Germinal center (tissue), 1 donor: ENCODE measurements around the gene TNFRSF1A.

Source experiments
- DNase-seq: peaks from one replicate; pipeline ENCODE4 v3.0.0; 2012; ENCODE audit warnings: mixed read lengths, low spot score

TNFRSF1A gene

DNA sequence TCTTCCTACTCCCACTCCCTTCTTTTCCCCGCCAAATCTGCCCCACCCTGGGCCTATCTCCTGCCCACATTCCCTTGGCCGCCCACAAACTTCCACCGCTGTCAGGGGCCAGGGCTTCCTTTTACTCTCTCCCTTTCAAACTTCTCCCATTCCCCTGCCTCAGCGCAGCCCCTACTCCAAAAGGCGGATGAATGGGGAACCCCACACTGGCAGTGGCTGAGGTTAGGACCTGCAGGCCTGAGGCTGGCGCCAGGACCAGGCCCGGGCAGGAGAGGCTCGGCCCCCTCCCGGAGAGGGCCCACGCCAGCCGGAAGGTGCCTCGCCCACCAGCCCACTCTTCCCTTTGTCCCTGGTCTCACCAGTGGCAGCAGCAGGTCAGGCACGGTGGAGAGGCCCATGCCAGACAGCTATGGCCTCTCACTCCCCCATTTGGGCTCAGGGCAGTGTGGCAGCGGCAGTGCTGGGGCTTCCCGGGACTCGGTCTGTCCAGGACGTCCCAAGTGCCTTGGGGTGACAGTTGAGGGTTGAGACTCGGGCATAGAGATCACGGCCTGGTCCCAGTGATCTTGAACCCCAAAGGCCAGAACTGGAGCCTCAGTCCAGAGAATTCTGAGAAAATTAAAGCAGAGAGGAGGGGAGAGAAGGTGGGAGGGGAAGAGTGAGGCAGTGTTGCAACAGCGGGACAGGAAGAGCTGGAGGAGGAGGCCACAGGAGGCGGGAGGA, at the start of gene TNFRSF1A:
TSS of gene TNFRSF1A (minus strand) at position 660 of the 723 bp plus-strand sequence. CDS start at position 398, 262 bp downstream.
- DNase-seq, result no peak

DNA sequence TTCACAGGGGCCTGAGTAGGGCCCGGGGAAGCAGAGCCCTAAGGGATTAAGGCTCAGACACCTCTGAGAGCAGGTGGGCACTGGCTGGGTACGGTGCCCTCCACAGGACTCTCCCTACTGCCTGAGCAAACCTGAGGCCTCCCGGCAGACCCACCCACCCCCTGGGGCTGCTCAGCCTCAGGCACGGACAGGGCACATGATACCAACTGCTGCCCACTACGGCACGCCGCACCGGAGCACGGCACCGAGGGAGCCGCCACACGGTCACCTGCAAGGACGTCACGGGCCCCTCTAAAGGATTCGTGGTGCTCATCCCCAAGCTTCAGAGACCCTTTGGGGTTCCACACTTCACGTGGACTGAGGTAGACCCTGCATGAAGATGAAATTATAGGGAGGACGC, 49.1 kb upstream of the TNFRSF1A start:
- no peak for DNase-seq

DNA sequence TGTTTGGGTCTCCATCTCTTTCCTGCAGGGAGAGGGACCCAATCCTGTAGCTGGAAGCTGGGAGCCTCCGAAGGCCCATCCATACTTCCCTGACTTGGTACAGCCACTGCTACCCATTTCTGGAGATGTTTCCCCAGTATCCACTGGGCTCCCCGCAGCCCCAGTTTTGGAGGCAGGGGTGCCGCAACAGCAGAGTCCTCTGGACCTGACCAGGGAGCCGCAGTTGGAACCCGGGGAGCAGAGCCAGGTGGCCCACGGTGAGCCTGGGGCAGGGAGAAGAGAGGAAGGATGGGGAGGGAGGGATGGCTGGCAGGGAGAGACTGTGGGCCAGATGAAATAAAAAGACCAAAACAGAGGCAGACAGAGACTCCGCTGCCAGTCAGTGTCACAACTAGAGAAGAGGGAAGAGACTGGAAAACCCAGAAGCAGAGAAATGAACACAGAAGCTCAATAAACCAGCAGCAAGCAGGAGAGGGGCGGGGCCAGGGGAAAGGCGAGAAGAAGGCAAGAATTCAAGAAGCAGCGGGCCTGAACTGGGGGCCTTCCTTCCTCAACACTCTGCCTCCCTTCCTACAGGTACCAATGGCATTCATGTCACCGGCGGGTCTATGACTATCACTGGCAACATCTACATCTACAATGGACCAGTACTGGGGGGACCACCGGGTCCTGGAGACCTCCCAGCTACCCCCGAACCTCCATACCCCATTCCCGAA, 48.4 kb upstream of the TNFRSF1A start:
- DNase-seq, result no peak

DNA sequence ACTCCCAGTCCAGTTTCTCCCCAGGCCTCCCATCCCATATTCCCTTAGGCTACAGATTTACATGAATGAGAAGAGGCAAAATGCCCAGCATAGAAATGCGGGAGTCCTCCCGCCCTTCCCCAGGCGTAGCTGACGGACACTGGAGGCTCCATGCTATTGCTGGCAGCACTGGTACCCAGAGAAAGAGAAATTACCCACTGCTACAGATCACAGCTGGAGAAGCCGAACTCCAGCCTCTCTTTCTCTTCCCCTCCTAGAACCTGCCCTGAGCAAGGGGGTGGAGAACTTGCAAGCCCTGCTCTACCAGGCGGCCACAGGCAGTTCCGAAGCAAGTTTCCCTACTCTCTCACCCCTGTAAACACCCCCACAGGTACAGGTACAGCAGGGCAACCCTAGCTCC, 45.7 kb upstream of the TNFRSF1A start:
- DNase-seq, result no peak

DNA sequence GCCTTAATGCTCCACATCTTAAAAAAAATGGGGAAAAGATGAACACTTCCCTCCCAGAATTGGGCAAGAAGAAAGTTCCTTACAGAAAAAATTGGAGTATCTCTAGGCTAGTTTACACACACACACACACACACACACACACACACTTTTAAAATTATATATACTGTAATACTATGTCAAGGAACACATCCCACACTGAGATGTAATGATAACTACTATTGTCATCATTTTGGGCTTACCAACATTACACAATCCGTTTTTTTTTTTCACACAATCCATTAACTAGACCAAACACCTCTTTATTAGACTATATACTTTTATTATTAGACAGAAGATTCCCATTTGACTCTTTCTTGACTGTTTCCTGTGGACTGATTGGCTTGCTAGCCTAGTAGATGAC, 44.6 kb upstream of the TNFRSF1A start:
- no peak for DNase-seq

DNA sequence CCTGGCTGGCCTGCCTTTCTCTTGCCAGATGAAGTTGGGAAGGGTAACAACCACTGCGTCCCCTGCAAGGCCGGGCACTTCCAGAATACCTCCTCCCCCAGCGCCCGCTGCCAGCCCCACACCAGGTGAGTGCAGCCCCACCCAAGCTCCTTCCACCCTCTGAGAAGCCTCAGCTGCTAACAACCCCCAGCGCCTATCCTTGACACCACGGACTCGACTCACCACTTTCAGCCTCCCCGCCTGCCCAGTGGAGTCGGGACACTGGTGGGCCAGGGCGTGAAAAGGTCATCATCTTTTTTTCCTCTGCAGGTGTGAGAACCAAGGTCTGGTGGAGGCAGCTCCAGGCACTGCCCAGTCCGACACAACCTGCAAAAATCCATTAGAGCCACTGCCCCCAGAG, 44.2 kb upstream of the TNFRSF1A start:
- no peak for DNase-seq

DNA sequence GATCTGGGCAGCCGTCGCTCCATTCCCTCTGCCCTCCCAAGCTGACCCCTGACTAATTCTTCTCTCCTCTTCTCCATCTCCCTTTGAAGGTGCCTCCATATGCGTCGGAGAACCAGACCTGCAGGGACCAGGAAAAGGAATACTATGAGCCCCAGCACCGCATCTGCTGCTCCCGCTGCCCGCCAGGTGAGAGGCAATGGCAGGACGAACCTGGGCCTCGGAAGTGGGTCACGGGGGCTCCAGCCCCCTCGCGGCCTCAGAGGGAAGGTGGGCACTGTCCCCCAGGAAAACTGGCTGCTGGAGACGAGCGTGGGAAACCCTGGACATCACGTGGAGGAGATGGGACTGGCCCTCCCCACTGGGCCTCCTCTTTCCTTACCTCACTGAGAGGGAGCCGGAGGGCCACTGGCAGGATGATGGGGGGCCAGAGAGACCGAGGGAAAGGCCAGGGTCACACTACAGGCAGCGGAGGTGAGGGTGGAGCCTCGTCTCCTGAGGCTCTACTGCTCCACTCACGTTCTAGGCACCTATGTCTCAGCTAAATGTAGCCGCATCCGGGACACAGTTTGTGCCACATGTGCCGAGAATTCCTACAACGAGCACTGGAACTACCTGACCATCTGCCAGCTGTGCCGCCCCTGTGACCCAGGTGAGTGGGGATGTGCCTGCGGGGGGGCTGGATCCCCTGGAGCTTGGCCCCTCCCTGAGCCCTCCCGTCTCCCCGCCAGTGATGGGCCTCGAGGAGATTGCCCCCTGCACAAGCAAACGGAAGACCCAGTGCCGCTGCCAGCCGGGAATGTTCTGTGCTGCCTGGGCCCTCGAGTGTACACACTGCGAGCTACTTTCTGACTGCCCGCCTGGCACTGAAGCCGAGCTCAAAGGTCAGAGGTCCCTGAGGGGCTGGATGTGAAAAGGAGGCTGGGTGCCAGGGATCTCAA, 42.9 kb upstream of the TNFRSF1A start:
- DNase-seq, result no peak

DNA sequence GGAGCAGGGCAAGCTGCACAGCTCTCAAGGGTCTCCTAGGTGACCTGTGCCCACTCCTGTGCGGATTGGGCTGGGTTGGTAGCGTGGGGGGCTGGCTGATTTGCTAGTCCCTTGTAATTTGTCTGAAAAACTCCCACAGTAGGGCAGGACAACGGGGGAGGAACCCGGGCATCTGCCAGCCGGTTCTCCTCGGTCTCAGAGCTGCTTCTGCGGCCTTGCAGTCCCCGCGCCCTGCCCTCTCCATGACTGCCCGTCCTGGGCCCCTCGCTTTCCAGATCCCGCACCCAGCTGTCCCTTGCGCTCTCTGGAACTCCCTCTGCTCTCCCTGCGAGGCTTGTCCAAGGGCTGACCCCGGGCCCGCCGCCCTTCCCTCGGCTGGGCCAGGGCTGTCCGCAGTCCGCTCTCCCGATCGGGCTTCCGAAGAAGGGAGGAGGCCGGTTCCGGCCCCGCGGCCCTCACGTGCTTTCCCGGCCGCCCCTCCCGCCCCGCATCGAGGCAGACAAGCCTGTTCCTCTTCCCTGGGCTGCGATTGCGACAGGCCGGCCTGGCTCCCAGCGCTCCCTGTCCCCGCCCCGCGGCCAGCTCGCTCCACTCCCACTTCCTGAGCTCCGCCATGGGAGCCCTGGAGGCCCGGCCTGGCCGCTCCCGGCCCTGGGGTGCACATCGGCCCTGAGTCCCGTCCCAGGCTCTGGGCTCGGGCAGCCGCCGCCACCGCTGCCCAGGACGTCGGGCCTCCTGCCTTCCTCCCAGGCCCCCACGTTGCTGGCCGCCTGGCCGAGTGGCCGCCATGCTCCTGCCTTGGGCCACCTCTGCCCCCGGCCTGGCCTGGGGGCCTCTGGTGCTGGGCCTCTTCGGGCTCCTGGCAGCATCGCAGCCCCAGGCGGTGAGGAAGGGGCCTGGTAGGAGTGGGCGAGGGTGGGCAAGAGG, 42.0 kb upstream of the TNFRSF1A start, which contains the start of gene LTBR:
TSS of gene LTBR (plus strand) at position 591 of the 927 bp plus-strand sequence. CDS start at position 788, 197 bp downstream.
- DNase-seq, result no peak

DNA sequence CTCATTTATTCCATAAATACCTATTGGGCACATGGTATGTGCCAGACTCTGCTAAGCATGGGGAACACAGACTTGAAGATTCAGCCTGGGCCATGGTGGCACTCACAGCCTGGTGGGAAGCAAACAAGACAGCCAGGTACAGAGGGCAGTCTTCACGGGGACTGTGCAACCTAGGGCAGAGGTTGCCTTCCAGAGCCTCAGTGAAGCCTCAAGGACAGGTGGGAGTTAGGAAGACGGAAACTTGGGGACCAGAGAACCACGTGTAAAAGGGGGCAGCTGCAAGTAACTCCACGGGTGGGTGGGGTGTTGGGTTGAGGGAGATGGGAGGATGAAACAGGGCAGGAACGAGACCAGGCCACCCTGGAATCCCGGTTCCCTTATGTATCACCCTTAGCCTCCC, 41.1 kb upstream of the TNFRSF1A start:
- DNase-seq, result no peak

DNA sequence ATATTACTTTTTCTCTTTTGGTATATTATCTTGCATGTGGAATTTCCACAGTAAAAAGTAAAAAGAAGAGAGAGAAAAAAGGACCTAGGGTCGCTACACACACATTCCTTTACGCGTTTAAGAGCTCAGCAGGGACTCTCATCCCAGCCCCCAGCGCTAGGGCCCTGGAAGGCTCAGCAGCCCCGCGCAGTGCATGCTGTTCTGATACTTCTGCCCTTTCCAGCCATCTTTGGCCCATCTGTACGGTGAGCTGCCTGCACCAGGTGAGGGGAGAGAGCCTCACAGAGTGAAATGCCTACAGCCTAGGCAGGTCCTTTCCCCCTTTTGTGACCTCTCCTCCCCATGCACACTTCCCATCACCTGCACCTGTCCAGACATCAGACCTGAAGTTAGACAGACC, 40.5 kb upstream of the TNFRSF1A start:
- DNase-seq, result no peak

DNA sequence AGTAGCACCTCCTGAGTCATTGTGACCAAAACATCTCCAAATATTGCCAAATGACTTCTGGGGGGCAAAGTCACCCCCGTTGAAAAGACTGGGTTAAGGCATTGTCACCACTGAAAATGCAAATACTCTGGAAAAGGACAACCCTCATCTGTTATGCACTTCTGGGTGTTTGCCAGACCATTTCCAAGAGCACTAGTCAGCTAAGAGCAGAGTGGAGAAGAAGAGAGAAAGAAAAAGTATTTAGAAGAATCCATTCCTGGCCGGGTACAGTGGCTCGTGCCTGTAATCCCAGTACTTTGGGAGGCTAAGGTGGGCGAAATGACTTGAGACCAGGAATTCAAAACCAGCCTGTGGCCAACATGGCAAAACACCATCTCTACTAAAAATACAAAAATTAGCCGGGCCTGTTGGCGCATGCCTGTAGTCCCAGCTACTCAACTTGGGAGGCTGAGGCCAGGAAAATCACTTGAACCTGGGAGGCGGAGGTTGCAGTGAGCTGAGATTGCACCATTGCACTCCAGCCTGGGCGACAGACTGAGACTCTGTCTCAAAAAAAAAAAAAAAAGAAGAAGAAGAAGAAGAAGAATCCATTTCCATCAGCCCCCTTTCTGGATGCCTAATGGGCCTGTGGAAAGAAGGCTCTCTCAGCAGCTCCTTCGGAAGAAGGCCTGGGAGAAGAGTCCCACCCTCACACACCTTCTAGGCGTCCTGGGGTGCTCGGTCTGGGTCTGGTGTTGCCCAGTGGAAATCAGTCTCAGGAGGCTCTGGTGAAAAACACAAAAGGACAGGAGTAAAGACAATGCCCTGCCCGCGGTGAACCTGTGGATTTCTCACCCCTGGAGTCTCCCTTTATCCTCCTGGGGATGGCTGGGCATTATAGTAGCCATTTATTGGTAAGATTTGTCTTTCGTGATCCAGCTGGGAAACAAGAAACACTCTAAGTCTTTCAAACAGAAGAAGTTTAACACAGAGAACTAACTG, 38.6 kb upstream of the TNFRSF1A start:
- no peak for DNase-seq

DNA sequence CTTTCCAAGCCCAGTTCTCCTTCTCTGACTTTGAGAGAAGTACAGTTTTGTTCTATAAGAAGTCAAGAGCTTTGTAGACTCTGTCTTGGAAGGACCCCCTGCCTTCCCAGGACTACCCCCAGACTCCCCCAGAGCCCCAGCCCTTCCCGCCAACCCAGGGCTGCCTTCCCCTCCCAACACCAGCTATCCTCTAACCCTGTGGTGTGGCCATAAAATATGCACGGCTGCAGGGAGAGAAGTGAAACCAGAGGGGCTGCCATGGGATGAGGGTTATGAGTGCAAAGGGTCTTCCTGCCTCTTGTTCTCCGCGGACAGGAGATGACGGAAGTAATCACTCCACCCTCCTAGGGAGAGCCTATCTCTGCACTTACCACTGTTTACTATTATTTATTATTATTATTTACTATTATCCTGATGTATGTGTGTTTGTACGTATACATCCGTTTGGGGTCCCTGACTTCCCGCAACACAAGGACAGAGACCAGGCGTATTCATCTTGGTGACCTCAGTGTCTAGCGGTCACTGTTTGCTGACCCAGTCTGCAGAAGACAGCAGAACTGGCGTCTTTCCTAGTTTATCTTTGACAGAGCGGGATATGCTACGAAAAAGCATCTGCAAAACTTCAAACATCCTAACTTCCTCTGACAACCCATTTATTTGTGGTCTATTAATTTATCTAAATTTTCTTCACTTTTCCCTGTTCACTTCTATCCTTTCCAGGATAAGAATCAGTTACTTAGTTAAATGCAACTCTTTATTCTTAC, 37.0 kb upstream of the TNFRSF1A start:
- DNase-seq, result no peak

DNA sequence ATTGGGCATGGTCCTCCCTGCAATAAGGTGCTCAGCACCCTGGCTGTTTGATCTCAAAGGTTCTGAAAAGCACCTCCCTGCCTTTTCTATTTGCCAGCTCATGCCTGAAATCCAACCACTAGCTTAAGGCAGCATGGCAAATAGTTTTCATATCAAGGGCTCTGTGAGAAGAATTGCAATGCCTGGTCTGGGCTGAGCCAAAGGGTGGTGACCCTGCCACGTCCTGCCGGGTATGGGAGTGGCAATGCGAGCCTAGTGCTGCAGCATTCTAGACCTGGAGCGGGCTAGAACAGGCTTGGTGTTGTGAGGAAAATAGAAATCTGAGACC, 35.8 kb upstream of the TNFRSF1A start:
- DNase-seq, result no peak

DNA sequence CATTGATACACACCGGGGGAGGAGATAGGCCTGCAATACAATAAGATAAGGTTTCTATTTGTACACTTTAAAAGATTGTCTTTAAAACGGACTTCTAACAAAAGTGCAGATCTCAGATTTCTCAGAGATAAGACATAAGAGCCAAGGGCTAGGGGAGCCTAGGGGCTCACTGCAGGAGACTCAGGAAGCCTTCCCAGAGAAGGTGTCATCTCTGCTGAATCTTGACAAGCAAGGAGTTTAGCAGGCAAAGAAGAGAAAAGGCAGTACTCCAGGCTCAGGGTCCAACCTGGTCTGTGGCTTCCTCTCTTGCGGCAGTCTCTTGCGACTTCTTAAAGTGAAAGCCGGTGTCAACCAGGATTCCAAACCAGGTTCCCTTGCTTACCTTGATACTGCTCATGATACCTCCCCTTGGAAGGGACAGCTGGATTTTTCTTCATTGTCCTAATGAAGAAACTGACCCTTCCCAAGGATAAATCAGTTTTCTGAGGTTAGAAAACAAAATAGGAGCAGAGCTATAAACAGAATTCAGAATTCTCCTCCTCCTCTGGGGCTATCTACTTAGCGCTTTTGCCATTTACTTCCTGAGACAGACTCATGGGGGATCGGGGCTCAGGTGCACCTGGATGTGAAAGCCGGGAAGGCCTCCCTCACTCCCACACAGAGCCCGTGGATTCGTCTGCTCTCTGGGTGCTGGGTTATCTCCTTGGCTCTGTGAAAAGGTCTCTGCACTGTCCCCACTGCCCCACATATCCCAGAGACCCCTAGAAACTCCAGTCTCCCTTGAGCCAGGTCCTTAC, 35.2 kb upstream of the TNFRSF1A start:
- no peak for DNase-seq

DNA sequence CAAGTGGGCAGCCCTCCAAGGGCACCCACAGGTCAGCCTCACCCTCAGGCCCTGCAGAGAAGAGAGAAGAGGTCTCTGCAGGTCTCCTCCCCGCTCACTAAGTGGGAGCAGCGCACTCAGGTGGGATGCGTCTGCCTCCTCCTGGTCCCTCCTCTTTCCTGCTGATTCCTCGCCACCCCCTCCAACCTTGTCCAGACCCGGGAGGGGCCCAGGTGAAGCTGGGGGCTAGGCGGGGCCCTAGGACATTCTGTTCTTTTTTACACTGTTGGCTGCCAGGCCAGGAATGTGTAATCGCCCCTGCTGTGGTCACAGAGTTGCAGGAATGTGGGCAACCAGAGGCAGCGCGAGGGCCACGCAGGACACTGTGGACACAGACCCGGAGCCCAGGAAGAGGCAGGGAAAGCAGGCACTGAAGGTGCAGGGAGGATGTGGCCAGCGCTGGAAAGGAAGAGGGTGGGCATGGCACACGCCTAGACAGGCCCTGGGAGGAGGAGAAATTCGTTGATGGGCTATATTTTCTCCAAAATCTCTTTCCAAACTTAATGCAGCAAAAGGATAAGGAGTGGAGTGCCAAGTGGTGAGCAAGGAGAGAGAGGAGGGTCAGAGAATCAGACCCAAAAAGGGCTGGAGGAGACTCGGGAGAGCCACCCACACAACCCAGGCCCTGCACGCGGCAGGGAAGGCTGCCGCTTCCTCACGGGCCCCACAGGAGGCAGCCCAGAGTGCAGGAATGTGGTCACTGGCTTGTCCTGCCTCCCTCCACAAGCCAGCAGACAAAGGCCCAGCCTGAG, 34.4 kb upstream of the TNFRSF1A start:
- DNase-seq, result no peak

DNA sequence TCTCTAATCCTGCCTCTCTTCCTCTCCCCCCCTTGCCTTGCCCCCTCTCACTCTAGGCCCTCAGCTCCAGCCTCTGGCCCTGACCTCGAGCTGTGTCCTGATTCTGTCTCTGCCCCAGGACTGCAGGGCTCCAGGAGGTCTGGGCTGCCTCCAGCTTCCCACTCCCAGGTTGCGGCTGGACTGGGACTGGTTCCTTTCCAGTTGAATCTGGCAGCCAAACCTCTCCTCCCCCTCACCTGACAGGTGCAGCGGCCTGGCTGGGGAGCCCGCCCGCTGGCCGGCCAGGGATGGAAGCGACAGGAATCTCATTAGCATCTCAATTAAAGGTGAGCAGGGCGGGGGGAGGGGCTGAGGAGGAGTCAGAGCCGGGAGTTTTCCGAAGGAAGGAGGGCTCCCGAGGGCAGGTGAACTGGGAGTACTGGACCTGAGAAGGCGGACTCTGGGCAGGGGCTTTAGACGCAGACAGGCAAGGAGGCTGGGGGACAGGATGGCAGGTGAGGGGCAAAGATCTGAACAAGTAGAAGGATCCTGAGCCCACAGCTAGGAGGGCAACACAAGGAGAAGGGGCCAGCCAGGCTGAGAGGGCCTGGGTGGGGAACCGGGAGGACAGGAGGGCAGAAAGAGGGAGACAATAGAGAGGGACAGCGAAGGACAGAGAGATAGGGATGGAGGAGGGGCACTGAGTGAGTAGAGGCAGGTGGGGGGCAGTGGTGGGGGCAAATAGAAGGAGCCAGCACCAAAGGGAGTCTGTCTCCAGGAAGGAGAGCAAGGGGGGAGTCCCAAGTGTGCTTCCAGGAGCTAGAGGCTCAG, 33.6 kb upstream of the TNFRSF1A start, which contains the start of gene SCNN1A:
TSS of gene SCNN1A (minus strand) at position 295 of the 810 bp plus-strand sequence. CDS start 780 bp downstream, outside the sequence.
- no peak for DNase-seq

DNA sequence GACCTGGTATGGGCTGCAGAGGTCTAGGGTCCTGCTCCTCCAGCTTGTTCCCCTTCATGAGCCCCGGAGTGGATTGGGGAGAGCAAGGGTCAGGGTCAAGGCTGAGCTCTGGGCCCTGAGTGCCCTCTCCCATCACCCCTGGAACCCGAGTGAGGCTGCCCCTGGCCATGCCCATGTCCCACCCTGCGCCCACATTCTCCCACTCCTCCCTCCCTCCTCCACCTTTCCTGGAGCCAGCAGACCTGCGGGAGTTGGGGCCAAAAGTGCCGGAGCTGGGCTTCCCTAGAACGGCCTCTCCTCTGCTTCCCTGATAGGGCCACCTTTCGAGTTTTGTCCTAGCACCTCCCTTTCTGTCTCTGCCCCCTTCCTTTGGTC, 32.9 kb upstream of the TNFRSF1A start:
- no peak for DNase-seq
